Neural cell (in vitro differentiated cells): ENCODE measurements around the gene KRT39. TPM values are rescaled to one million over a fixed set of nuclear protein-coding genes. Genes with fewer than 3 reads are reported as not detected.

Source experiments
- H2AFZ ChIP-seq: fragments of 200-600, 300-800 bp; sonication (generic), shearing (Covaris generic); 2 replicates; pipeline ENCODE4 v1.6.0; 2014; ENCODE audit warnings: low read depth, mild to moderate bottlenecking, antibody characterized with exemption, low read length, moderate library complexity
- H3F3A ChIP-seq: fragments of 200-600 bp; shearing (Covaris generic); 2 replicates; pipeline ENCODE4 v1.6.1; 2016; ENCODE audit warnings: mild to moderate bottlenecking, moderate library complexity, mixed read lengths, antibody characterized with exemption, low read length; ENCODE audit not compliant: insufficient read depth, poor library complexity, severe bottlenecking
- H3K27ac ChIP-seq: fragments of 200-600, 300-800 bp; sonication (generic), shearing (Covaris generic); 2 replicates; pipeline ENCODE4 v1.5.1; 2014; ENCODE audit warnings: mild to moderate bottlenecking, low read length, moderate library complexity
- H3K27me3 ChIP-seq: fragments of 300-800, 200-600 bp; sonication (generic), shearing (Covaris generic); 2 replicates; pipeline ENCODE4 v1.6.0; 2014; ENCODE audit warnings: mild to moderate bottlenecking, low read depth, low read length, moderate library complexity; ENCODE audit not compliant: insufficient read depth
- H3K36me3 ChIP-seq: fragments of 300-800, 200-600 bp; sonication (generic), shearing (Covaris generic); 2 replicates; pipeline ENCODE4 v1.5.1; 2014; ENCODE audit warnings: mild to moderate bottlenecking, antibody characterized with exemption, low read length, moderate library complexity; ENCODE audit not compliant: insufficient read depth
- H3K4me2 ChIP-seq: fragments of 300-800, 200-600 bp; sonication (generic), shearing (Covaris generic); 2 replicates; pipeline ENCODE4 v1.6.0; 2014; ENCODE audit warnings: mild to moderate bottlenecking, low read length
- H3K4me3 ChIP-seq: fragments of 300-800, 200-600 bp; sonication (generic), shearing (Covaris generic); 2 replicates; pipeline ENCODE4 v1.5.1; 2014; ENCODE audit warnings: mild to moderate bottlenecking, low read length, moderate library complexity
- H3K79me2 ChIP-seq: fragments of 200-600 bp; shearing (Covaris generic); replicated peaks from 2 replicates; pipeline ENCODE4 v1.6.0; 2014; ENCODE audit warnings: mild to moderate bottlenecking, low read length, moderate library complexity; ENCODE audit not compliant: insufficient read depth
- H3K9ac ChIP-seq: fragments of 300-800, 200-600 bp; sonication (generic), shearing (Covaris generic); 2 replicates; pipeline ENCODE4 v1.6.1; 2016; ENCODE audit warnings: mild to moderate bottlenecking, low read length, mixed read lengths
- H3K9me2 ChIP-seq: fragments of 200-600 bp; shearing (Covaris generic); 2 replicates; pipeline ENCODE4 v1.6.1; 2016; ENCODE audit warnings: mild to moderate bottlenecking, low read length, mixed read lengths; ENCODE audit not compliant: insufficient read depth
- H3K9me3 ChIP-seq: fragments of 200-600, 300-800 bp; sonication (generic), shearing (Covaris generic); 2 replicates; pipeline ENCODE4 v1.6.1; 2016; ENCODE audit warnings: mild to moderate bottlenecking, mixed run types, low read length, moderate library complexity, mixed read lengths
- H4K20me1 ChIP-seq: fragments of 200-600 bp; shearing (Covaris generic); 2 replicates; pipeline ENCODE4 v1.6.1; 2016; ENCODE audit warnings: mild to moderate bottlenecking, mixed run types; ENCODE audit not compliant: insufficient read depth
- CTCF ChIP-seq: fragments of 450-650 bp; IDR thresholded peaks from 2 replicates; pipeline ENCODE4 v1.5.1; 2014; ENCODE audit warnings: antibody characterized with exemption, mild to moderate bottlenecking, moderate library complexity; ENCODE audit not compliant: poor library complexity, severe bottlenecking
- EP300 ChIP-seq: fragments of 450-650 bp; conservative IDR thresholded peaks from 2 replicates; pipeline ENCODE4 v1.6.1; 2014; ENCODE audit warnings: antibody characterized with exemption, mild to moderate bottlenecking, moderate library complexity; ENCODE audit not compliant: poor library complexity, severe bottlenecking
- EZH2 ChIP-seq: fragments of 200-600, 300-800 bp; shearing (Covaris generic), sonication (generic); IDR thresholded peaks from 2 replicates; pipeline ENCODE4 v1.6.1; 2014; ENCODE audit warnings: antibody characterized with exemption, low read length, borderline replicate concordance, mild to moderate bottlenecking; ENCODE audit not compliant: insufficient read depth, poor library complexity, severe bottlenecking
- MXI1 ChIP-seq: fragments of 450-650 bp; conservative IDR thresholded peaks from 2 replicates; pipeline ENCODE4 v1.6.1; 2014; ENCODE audit warnings: antibody characterized with exemption, mild to moderate bottlenecking; ENCODE audit not compliant: poor library complexity, severe bottlenecking
- POLR2AphosphoS5 ChIP-seq: IDR thresholded peaks from 2 replicates; pipeline ENCODE4 v1.6.1; 2012
- RAD21 ChIP-seq: fragments of 450-650 bp; conservative IDR thresholded peaks from 2 replicates; pipeline ENCODE4 v1.6.1; 2014; ENCODE audit warnings: antibody characterized with exemption, mild to moderate bottlenecking, moderate library complexity
- REST ChIP-seq: IDR thresholded peaks from 2 replicates; pipeline ENCODE4 v1.6.1; 2012; ENCODE audit warnings: borderline replicate concordance
- SMC3 ChIP-seq: fragments of 450-650 bp; conservative IDR thresholded peaks from 2 replicates; pipeline ENCODE4 v1.6.1; 2014; ENCODE audit warnings: antibody characterized with exemption, mild to moderate bottlenecking, moderate library complexity; ENCODE audit not compliant: poor library complexity
- TAF1 ChIP-seq: IDR thresholded peaks from 2 replicates; pipeline ENCODE4 v1.6.1; 2012; ENCODE audit warnings: low read depth
- polyA plus RNA-seq: library from polyadenylated mRNA; depleted of rRNA; stranded (reverse); fragments of >200 nt; gene quantifications from 2 replicates; pipeline ENCODE4 v1.2.3, GENCODE V29; 2014

Gene KRT39
- polyA plus RNA-seq, 1 donor from 2014 or later, result not detected

DNA sequence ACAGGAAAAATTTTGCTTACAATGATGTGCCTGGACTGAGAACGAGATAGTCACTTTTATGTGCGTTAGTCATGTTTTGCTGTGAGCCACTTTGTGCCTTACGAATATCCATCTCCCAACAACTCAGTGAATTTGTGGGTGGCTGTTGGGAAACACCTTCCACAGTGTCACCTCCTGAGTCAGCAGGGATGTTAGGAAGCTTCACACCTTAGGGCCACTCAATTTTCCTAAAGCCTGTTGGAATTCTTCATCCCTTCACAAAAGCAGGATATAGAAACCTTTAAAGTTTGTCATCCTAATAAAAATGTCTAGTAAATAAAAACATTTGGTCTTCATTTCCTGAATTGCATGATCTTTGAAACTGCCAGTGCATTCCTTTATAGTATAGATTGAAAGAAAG lies 46.4 kb upstream of the KRT39 start:
- no peak overlapping the region for H3K9ac ChIP-seq
- H3F3A ChIP-seq, result no peaks in the 10 kb centered on the region
- H3K9me2 ChIP-seq, result no peaks in the 10 kb centered on the region
- H3K9me3 ChIP-seq, result no peaks in the 10 kb centered on the region
- no peaks in the 10 kb centered on the region for H3K27me3 ChIP-seq
- H2AFZ ChIP-seq, result no peak overlapping the region
- H3K27ac ChIP-seq, result no peak overlapping the region
- no peak overlapping the region for H3K4me2 ChIP-seq
- no peak for TF ChIP-seq CTCF
- no peak for TF ChIP-seq EZH2
- TF ChIP-seq TAF1, result no peak
- no peak for TF ChIP-seq REST
- no peak for TF ChIP-seq EP300
- no peak for TF ChIP-seq POLR2AphosphoS5
- TF ChIP-seq SMC3, result no peak
- no peak for TF ChIP-seq RAD21
- TF ChIP-seq MXI1, result no peak
- no peaks in the 10 kb centered on the region for H4K20me1 ChIP-seq
- H3K79me2 ChIP-seq, result no peaks in the 10 kb centered on the region
- H3K36me3 ChIP-seq, result no peaks in the 10 kb centered on the region
- H3K4me3 ChIP-seq, result no peak overlapping the region

- H3K9ac ChIP-seq, result no peak overlapping the region
- no peak overlapping the region for H3K4me3 ChIP-seq
- no peaks in the 10 kb centered on the region for H3K27me3 ChIP-seq
- H3K36me3 ChIP-seq, result no peaks in the 10 kb centered on the region
- H2AFZ ChIP-seq, result no peak overlapping the region
- H3K79me2 ChIP-seq, result no peaks in the 10 kb centered on the region
- H3K9me2 ChIP-seq, result no peaks in the 10 kb centered on the region
- no peak for TF ChIP-seq EZH2
- no peak for TF ChIP-seq POLR2AphosphoS5
- TF ChIP-seq SMC3, result no peak
- no peak for TF ChIP-seq CTCF
- TF ChIP-seq RAD21, result no peak
- no peak for TF ChIP-seq TAF1
- TF ChIP-seq REST, result no peak
- no peak for TF ChIP-seq EP300
- no peak for TF ChIP-seq MXI1
- no peaks in the 10 kb centered on the region for H3F3A ChIP-seq
- no peaks in the 10 kb centered on the region for H4K20me1 ChIP-seq
- H3K4me2 ChIP-seq, result no peak overlapping the region
- H3K27ac ChIP-seq, result no peak overlapping the region
- H3K9me3 ChIP-seq, result no peaks in the 10 kb centered on the region
Measured at GRCh38 chr17:41012326-41013120, 45.8 kb upstream of the KRT39 start.
